Measurements from ENCODE around the gene NPAS3.

DNA sequence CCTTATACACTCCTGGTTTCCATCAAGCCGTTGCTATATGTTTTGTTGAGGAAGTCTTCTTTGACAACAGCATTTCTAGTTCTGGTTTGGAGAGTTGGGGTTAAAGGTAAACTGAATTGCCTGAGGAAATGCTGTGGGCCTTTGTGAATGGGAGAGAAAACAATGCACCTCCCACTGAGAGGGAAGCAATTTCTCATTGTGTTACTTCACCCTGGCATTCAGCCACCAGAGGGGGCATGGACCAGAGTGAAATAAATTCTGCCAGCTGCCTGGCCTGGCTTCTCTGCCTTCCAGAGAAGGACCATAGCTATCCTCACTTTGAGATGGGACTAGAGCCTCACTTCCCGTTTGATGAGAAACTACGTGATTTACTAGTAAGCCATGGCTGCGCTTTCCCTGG, 536.9 kb downstream of the NPAS3 start:
- TF ChIP-seq JUNB (IDR thresholded peaks at IDR 0.05) (no peak), ZSCAN20 (CRISPR knock-in tag; IDR thresholded peaks at IDR 0.05) (no peak), BHLHE40 (IDR thresholded peaks at IDR 0.05; ENCODE audit: low read depth, low read length) (no peak), EP300 (IDR thresholded peaks at IDR 0.05) (no peak)
- TF ChIP-seq, protein P1, sequence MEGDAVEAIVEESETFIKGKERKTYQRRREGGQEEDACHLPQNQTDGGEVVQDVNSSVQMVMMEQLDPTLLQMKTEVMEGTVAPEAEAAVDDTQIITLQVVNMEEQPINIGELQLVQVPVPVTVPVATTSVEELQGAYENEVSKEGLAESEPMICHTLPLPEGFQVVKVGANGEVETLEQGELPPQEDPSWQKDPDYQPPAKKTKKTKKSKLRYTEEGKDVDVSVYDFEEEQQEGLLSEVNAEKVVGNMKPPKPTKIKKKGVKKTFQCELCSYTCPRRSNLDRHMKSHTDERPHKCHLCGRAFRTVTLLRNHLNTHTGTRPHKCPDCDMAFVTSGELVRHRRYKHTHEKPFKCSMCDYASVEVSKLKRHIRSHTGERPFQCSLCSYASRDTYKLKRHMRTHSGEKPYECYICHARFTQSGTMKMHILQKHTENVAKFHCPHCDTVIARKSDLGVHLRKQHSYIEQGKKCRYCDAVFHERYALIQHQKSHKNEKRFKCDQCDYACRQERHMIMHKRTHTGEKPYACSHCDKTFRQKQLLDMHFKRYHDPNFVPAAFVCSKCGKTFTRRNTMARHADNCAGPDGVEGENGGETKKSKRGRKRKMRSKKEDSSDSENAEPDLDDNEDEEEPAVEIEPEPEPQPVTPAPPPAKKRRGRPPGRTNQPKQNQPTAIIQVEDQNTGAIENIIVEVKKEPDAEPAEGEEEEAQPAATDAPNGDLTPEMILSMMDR (IDR thresholded peaks at IDR 0.05) = peak; percentile 14; the same call in 1 of the 3 replicates
- TF ChIP-seq, protein P2, sequence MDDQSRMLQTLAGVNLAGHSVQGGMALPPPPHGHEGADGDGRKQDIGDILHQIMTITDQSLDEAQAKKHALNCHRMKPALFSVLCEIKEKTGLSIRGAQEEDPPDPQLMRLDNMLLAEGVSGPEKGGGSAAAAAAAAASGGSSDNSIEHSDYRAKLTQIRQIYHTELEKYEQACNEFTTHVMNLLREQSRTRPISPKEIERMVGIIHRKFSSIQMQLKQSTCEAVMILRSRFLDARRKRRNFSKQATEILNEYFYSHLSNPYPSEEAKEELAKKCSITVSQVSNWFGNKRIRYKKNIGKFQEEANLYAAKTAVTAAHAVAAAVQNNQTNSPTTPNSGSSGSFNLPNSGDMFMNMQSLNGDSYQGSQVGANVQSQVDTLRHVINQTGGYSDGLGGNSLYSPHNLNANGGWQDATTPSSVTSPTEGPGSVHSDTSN (IDR thresholded peaks at IDR 0.05) = no peak

Data from A549 (cell line).